Activated CD8-positive, alpha-beta memory T cell treated with anti-CD3 and anti-CD28 coated beads, Interleukin-2, amount 10 ng/mL, durations not matched to agents 7 days and 5 days (primary cell): ENCODE results near the gene DIP2C. TPM values are rescaled to one million over a fixed set of nuclear protein-coding genes. Genes with fewer than 3 reads are reported as not detected.
"Not testable (repeated sequence)": the region's sequence is repeated elsewhere in the genome, so short reads cannot be mapped to it uniquely, and the experiment has no call there.

ENCODE experiments used
- ATAC-seq: fragments of 150-1000 bp; cut with Tn5 transposase; one replicate; pipeline ENCODE4 v1.10.0; 2021; ENCODE audit warnings: moderate library complexity
- CTCF ChIA-PET: fragments of 350-600 bp; sonication (Branson Sonifier 250); formaldehyde crosslinking; loops from one replicate; lab custom pipeline; 2021; ENCODE audit warnings: antibody characterized with exemption; lab: Charles Lee
- DNase-seq: peaks from one replicate; pipeline ENCODE4 v3.0.0-alpha.2; 2020
- H3K27ac Mint-ChIP-seq: one replicate; pipeline ENCODE4 v1.8.0; 2021; ENCODE audit warnings: mild to moderate bottlenecking, mixed read lengths
- H3K27me3 Mint-ChIP-seq: one replicate; pipeline ENCODE4 v1.8.0; 2021; ENCODE audit warnings: mixed read lengths
- H3K36me3 Mint-ChIP-seq: one replicate; pipeline ENCODE4 v1.8.0; 2021; ENCODE audit warnings: mild to moderate bottlenecking, mixed read lengths
- H3K4me1 Mint-ChIP-seq: one replicate; pipeline ENCODE4 v1.8.0; 2021; ENCODE audit warnings: mixed read lengths
- H3K4me3 Mint-ChIP-seq: one replicate; pipeline ENCODE4 v1.8.0; 2021; ENCODE audit warnings: mild to moderate bottlenecking, moderate library complexity, mixed read lengths
- H3K9me3 Mint-ChIP-seq: one replicate; pipeline ENCODE4 v1.8.0; 2022; ENCODE audit warnings: low read depth, mixed read lengths
- total RNA-seq, 2 experiments: library from RNA; stranded (reverse); gene quantifications; one replicate each; pipeline ENCODE4 v1.2.3, GENCODE V29; 2021

DIP2C gene
- total RNA-seq, 2 experiments from 2014 or later, result 0.26 to 0.99 TPM

- no peak overlapping the region for H3K4me3 Mint-ChIP-seq
- no peaks in the 10 kb centered on the region for H3K9me3 Mint-ChIP-seq
- no peak overlapping the region for H3K27ac Mint-ChIP-seq
- CTCF ChIA-PET, result no interaction called here
- no peak for ATAC-seq
- H3K27me3 Mint-ChIP-seq, result peaks cover 2% of the 10 kb centered on the region
- H3K4me1 Mint-ChIP-seq, result peaks cover 7% of the 10 kb centered on the region
- no peaks in the 10 kb centered on the region for H3K36me3 Mint-ChIP-seq
- DNase-seq, result no peak
Observed at GRCh38 chr10:273088-273487, 416.4 kb downstream of the DIP2C start.

- CTCF ChIA-PET, result no interaction called here
- Mint-ChIP-seq H3K4me3 (no peak overlapping the region), H3K27me3 (peaks cover 6% of the 10 kb centered on the region), H3K27ac (no peak overlapping the region), H3K9me3 (no peaks in the 10 kb centered on the region), H3K4me1 (peaks cover 7% of the 10 kb centered on the region), H3K36me3 (no peaks in the 10 kb centered on the region)
- DNase-seq, result no peak
- ATAC-seq, result no peak
Observed at GRCh38 chr10:271722-272121, 417.7 kb downstream of the DIP2C start.

GRCh38 chr10:271201-271600 is 418.3 kb downstream of the DIP2C start:
- H3K36me3 Mint-ChIP-seq, result no peaks in the 10 kb centered on the region
- no peak overlapping the region for H3K27ac Mint-ChIP-seq
- DNase-seq, result no peak
- H3K27me3 Mint-ChIP-seq, result peaks cover 6% of the 10 kb centered on the region
- H3K4me1 Mint-ChIP-seq, result peaks cover 7% of the 10 kb centered on the region
- no peak for ATAC-seq
- no peak overlapping the region for H3K4me3 Mint-ChIP-seq
- CTCF ChIA-PET, result interaction anchor here (1.0 kb wide), 1 partner anchor 12 kb away, joined by 3 read pairs; no protein-coding TSS in a partner anchor
- H3K9me3 Mint-ChIP-seq, result no peaks in the 10 kb centered on the region

GRCh38 chr10:269440-270074 is 419.9 kb downstream of the DIP2C start:
- H3K27ac Mint-ChIP-seq, result no peak overlapping the region
- H3K4me1 Mint-ChIP-seq, result peaks cover 12% of the 10 kb centered on the region
- CTCF ChIA-PET, result no interaction called here
- H3K27me3 Mint-ChIP-seq, result peaks cover 6% of the 10 kb centered on the region
- DNase-seq (no peak), ATAC-seq (no peak)
- H3K4me3 Mint-ChIP-seq, result no peak overlapping the region
- H3K36me3 Mint-ChIP-seq, result peaks cover 1% of the 10 kb centered on the region
- no peaks in the 10 kb centered on the region for H3K9me3 Mint-ChIP-seq

- no peak overlapping the region for H3K4me3 Mint-ChIP-seq
- H3K27me3 Mint-ChIP-seq, result peaks cover 6% of the 10 kb centered on the region
- CTCF ChIA-PET, result no interaction called here
- H3K36me3 Mint-ChIP-seq, result peaks cover 1% of the 10 kb centered on the region
- ATAC-seq, result no peak
- H3K9me3 Mint-ChIP-seq, result no peaks in the 10 kb centered on the region
- H3K4me1 Mint-ChIP-seq, result peaks cover 14% of the 10 kb centered on the region
- H3K27ac Mint-ChIP-seq, result no peak overlapping the region
- no peak for DNase-seq
Observed at GRCh38 chr10:267705-268104, 421.8 kb downstream of the DIP2C start.

- Mint-ChIP-seq H3K9me3 (no peaks in the 10 kb centered on the region), H3K4me1 (peaks cover 14% of the 10 kb centered on the region), H3K27ac (no peak overlapping the region), H3K36me3 (peaks cover 1% of the 10 kb centered on the region), H3K4me3 (no peak overlapping the region), H3K27me3 (peaks cover 6% of the 10 kb centered on the region)
- ATAC-seq (no peak), DNase-seq (no peak)
- CTCF ChIA-PET, result no interaction called here
Observed at GRCh38 chr10:266974-267425, 422.5 kb downstream of the DIP2C start.

GRCh38 chr10:265816-266588 is 423.5 kb downstream of the DIP2C start:
- H3K4me1 Mint-ChIP-seq, result peaks cover 13% of the 10 kb centered on the region
- H3K9me3 Mint-ChIP-seq, DNase-seq, H3K4me3 Mint-ChIP-seq, H3K36me3 Mint-ChIP-seq, CTCF ChIA-PET, H3K27ac Mint-ChIP-seq, ATAC-seq, H3K27me3 Mint-ChIP-seq: not testable (repeated sequence)

GRCh38 chr10:265074-265440 is 424.4 kb downstream of the DIP2C start:
- CTCF ChIA-PET, result interaction anchor here (0.6 kb wide), 1 partner anchor 80 kb away, joined by 3 read pairs; no protein-coding TSS in a partner anchor
- H3K4me3 Mint-ChIP-seq, H3K4me1 Mint-ChIP-seq, H3K27me3 Mint-ChIP-seq, H3K9me3 Mint-ChIP-seq, H3K27ac Mint-ChIP-seq, ATAC-seq, H3K36me3 Mint-ChIP-seq: not testable (repeated sequence)
- DNase-seq, result peak; percentile 51

- not testable (repeated sequence) for H3K4me3 Mint-ChIP-seq, H3K9me3 Mint-ChIP-seq, H3K36me3 Mint-ChIP-seq, H3K27ac Mint-ChIP-seq, H3K27me3 Mint-ChIP-seq, ATAC-seq, DNase-seq, H3K4me1 Mint-ChIP-seq
- CTCF ChIA-PET, result interaction anchor here (0.6 kb wide), 1 partner anchor 79 kb away, joined by 3 read pairs; no protein-coding TSS in a partner anchor
Observed at GRCh38 chr10:264160-265073, 425.1 kb downstream of the DIP2C start.

- no peak overlapping the region for H3K27ac Mint-ChIP-seq
- CTCF ChIA-PET, result no interaction called here
Observed at GRCh38 chr10:260819-261429, 428.5 kb downstream of the DIP2C start.

GRCh38 chr10:251982-252582 is 437.4 kb downstream of the DIP2C start:
- H3K36me3 Mint-ChIP-seq, result peaks cover 37% of the 10 kb centered on the region
- no peaks in the 10 kb centered on the region for H3K27me3 Mint-ChIP-seq
- ATAC-seq (no peak), DNase-seq (no peak)
- CTCF ChIA-PET, result no interaction called here
- H3K4me3 Mint-ChIP-seq, result no peak overlapping the region
- H3K9me3 Mint-ChIP-seq, result no peaks in the 10 kb centered on the region
- H3K27ac Mint-ChIP-seq, result no peak overlapping the region
- no peaks in the 10 kb centered on the region for H3K4me1 Mint-ChIP-seq

More at GRCh38 chr10:260819-261429, 428.5 kb downstream of the DIP2C start:
- Mint-ChIP-seq H3K4me3 (no peak overlapping the region), H3K36me3 (peaks cover 1% of the 10 kb centered on the region), H3K4me1 (peaks cover 7% of the 10 kb centered on the region), H3K27me3 (no peaks in the 10 kb centered on the region), H3K9me3 (no peaks in the 10 kb centered on the region)
- ATAC-seq (no peak), DNase-seq (no peak)

GRCh38 chr10:248307-248706 is 441.2 kb downstream of the DIP2C start:
- no peaks in the 10 kb centered on the region for H3K27me3 Mint-ChIP-seq
- no peak overlapping the region for H3K4me3 Mint-ChIP-seq
- H3K4me1 Mint-ChIP-seq, result peaks cover 2% of the 10 kb centered on the region
- peaks cover 37% of the 10 kb centered on the region for H3K36me3 Mint-ChIP-seq
- CTCF ChIA-PET, result no interaction called here
- ATAC-seq (no peak), DNase-seq (no peak)
- H3K27ac Mint-ChIP-seq, result no peak overlapping the region
- no peaks in the 10 kb centered on the region for H3K9me3 Mint-ChIP-seq
